NK-92 (cell line): ENCODE data around the gene FAM222A.

Source experiments
- DNase-seq: peaks from one replicate; lab custom pipeline; 2025; ENCODE audit not compliant: unreplicated experiment; lab: John Stamatoyannopoulos, UW

FAM222A gene

GRCh38 chr12:109736552-109737108, 23.0 kb downstream of the FAM222A start:
- DNase-seq: no peak

DNA sequence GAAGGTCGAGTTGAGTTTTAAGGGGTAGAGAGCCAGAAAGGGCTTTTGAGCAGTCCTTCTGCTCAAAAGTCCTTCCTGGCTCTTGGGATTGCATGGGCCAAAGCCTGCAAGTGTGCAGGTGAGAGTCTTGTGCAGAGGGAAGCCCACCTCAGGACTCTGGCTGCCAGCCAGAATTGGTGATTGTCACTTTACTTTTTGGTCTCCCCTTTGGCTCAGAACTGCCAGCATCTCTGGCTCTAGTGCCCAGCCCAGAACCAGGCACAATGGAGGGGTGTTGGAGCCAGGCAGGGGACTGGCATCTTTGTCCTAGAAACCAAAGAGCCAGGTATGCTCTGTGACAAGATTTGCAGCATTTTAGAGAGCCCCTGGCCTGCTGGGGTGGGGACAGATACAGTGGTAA, 23.5 kb downstream of the FAM222A start:
- DNase-seq: no peak

DNA sequence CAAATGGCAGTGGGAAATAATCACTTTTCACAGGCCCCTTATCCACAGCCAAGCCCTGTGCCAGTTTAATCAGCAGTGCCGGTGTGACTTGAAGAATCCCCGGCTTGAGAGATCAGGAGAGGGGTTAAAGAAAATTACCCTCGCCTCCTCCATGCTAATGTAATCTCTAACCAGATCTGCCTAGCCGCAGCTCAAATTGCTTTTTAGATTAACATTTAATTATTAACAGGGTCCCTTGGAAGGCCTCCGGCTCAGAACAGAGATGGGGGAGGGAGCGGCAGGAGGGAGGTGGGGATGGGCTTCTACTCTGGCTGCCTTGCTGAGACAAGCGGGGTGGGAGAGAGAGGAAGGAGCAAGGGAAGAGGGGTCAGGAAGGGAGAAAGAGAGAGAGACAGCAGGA, 24.0 kb downstream of the FAM222A start:
- DNase-seq: no peak

- no peak for DNase-seq
Observed at GRCh38 chr12:109738209-109738608, 24.6 kb downstream of the FAM222A start.

DNA sequence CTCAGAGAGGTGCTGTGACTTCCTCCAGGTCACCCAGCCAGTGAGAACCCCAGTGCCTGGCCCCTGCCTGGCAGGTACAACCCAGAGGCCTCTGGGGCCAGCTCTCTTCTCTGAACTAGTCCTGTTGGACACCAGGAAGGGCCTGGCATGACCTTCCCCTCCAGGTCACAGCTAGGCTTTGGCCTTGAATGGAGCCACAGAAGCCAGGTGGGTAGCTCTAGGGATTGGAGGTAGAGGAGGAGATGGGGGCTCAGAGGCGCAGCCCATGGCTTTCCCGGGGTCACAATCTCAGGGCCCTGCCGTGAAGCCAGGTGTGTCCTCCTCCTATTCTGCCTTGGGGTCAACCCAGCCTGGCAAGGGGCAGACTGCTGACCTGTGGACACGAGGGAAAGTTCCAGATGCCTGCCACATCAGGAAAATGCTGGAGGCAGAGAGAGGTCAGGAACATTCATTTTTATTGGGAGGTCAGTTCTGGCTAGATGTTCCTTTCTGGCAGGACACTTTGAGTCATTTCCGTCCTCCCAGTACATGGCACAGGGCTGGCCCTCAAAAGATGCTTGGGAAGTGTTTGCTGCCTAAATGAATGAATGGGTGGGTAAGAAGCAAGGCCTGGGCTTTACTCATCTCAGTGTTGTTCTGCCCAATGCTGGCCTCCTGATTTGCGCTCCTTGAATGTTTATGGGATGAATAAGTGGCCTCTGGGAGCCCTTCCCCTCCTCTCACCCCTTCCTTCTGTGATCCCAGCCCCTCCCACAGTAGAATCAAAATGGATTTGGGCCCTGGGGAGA, 25.4 kb downstream of the FAM222A start:
- DNase-seq: no peak

DNA sequence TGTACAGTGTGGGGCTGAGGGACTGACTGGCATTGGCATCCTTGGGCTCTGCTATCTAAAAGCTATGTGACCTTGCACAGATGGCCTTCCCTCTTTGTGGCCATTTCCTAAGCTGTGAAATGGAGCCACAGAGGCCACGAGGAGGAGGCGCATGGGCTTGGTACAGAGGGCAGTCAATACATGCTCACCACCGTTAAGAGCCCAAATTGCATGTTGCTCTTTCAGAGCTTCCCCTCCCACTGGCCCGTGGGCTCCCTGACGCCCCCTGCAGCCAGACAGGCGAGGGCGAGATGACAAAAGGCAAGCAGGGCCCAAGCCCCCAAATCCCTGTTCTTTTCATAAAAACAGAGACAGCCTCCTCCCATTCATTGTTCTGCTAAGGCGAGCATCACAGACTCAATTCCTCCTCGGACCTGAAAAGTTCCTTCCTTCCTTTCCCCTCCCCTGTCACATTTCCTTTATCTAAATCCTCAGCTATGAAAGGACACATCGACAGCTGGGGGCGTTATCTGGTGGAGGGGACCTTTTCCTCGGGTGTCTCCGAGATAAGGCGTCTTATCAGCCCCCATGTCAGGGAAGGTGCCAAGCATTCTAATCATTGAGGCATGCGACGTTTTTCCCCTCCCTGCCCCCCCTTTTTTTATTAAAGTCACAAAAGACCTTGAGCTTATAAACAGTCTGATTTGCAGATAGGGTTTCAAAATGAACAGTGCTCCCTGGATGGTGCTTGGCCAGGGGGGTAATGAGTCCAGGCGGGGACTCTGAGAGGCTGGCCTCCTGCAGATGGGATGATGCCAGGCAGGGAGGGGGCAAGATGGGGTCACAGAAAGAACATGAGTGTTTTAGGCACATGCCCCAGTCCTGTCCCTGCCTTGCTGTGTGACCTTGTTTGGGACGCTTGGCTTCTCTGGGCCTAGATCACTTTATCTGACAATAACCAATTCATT, 26.4 kb downstream of the FAM222A start:
- DNase-seq: no peak

- DNase-seq: no peak
Observed at GRCh38 chr12:109740694-109741245, 27.1 kb downstream of the FAM222A start.

- no peak for DNase-seq
Observed at GRCh38 chr12:109741286-109741969, 27.8 kb downstream of the FAM222A start.

- no peak for DNase-seq
Observed at GRCh38 chr12:109741970-109742703, 28.5 kb downstream of the FAM222A start.

DNA sequence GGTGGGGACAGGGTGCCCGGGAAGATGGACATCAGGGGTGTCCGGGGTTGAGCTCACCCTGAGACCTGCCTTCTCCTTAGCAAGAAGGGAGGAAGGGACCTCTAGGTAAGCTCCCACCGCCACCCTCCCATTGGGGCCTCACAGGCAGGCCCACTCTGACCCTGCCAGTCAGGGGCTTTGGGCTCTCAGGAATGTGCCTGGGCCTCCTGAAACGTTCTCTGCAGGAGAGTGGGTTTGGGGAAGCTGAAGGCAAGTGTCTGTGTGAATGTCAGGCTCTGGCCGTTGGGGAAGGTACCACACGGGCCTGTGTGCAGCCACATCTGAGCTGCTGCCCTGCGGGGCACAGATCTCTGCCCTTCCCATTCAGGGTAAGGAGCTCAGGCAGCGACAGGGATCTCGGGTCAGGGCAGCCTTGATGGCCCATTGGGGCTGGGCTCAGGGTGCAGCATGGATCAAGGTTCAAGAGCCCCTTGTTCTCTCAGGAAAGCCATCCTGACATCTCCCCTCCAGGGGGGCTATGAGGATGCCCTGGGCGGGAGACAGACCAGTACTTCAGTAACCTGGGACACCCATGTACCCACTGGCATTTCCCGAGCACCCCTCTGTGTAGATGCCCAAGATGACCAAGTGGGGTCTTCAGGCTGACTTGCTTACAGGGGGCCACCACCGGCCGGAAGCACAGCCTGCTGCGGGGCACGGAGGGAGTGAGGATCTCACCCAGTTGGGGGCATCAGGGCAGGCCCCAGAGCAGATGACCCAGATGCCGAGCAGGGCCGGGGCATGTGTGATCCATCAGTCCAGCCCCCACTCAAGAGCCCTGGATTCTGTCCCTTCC, 29.7 kb downstream of the FAM222A start:
- no peak for DNase-seq

DNA sequence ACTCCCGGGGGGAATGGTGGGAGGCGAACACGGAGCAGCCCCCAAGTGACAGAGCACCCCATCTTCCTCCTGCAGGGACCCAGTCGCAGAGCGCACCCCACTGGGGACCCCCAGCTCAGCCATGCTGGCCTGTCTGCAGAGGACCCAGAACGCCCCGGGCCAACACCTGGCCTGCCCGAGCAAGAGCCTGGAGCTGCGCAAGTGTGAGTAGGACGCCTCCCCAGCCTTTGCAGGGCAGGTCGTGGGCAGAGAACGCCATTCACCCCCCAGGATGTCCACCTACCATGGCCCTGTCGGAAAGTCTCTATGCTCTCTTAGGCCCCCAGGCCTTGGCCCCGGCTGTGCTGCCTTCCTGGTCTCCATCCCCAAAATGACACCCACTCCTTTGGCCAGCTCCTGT, 30.4 kb downstream of the FAM222A start:
- DNase-seq: no peak

GRCh38 chr12:109744986-109745942, 31.6 kb downstream of the FAM222A start:
- no peak for DNase-seq

- no peak for DNase-seq
Observed at GRCh38 chr12:109752117-109753053, 38.8 kb downstream of the FAM222A start.

DNA sequence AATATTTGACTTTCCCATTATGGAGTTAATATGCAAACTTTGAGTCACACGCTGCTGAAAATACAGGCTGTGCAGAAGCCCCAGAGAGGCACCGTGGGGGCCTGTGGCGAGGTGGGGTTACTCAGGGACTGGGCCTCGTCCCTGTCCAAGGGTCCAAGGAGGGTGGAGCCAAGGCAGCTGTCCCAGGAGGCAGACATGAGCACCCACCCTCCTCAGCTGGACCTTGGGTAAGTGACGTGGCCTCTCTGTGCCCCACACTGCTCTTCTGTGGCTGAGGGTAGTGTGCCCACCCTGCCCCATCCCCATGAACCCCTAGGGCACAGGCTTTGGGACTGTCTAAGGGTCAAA, 39.4 kb downstream of the FAM222A start:
- DNase-seq: no peak

DNA sequence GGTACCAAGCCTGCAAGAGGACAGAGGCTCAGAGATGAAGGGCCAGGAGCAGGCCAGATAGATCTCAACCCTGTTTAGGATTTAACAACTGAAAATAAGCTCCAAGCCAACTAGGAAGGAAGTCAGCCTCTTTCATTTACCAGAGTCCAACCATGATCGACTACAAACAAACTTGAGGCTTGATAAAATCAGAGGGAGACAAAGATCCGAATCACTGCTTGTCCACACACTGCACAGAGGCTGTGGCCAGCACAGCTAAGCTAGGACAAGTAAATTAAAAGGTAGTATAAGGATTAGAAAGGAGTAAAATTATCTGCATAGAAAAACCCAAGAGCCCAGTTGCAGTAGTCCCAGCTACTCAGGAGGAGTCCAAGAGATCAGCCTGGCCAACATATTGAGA, 40.3 kb downstream of the FAM222A start:
- DNase-seq: no peak

- DNase-seq: no peak
Observed at GRCh38 chr12:109756457-109756856, 42.8 kb downstream of the FAM222A start.

DNA sequence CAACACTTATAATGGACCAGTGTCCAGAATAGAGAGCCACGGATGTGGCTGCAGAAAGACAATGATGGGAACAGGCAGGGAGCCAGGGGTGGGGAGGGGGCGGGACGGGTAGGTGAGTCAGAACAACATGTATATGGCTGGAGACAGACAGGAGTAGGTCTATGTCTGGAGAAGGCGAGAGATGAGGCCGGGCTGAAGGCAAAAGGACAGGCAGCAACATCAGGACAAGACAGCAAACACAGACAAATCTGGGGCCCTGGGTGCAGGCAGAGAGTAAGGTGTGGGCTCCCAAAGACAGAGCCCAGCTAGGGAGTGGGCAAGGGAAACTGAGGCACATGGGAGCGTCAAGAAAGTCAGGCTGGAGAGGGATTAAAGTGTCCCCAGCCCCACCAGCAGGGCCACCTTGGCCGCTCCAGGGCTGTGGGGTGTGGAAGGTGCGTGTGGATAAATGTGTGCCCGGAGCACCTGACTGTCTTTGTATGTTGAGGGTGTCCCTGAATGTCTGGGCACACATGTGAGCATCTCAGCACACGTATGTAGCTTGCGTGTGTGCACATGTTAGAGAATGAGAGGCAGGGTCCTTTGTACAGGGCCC, 44.1 kb downstream of the FAM222A start:
- no peak for DNase-seq
